Measurements from ENCODE around the gene MEIOB. TPM values are rescaled to one million over a fixed set of nuclear protein-coding genes. Genes with fewer than 3 reads are reported as not detected.

MEIOB gene
- polyA plus RNA-seq, 1 of the 3 experiments (the other 2 are of a cell fraction) = not detected

DNA sequence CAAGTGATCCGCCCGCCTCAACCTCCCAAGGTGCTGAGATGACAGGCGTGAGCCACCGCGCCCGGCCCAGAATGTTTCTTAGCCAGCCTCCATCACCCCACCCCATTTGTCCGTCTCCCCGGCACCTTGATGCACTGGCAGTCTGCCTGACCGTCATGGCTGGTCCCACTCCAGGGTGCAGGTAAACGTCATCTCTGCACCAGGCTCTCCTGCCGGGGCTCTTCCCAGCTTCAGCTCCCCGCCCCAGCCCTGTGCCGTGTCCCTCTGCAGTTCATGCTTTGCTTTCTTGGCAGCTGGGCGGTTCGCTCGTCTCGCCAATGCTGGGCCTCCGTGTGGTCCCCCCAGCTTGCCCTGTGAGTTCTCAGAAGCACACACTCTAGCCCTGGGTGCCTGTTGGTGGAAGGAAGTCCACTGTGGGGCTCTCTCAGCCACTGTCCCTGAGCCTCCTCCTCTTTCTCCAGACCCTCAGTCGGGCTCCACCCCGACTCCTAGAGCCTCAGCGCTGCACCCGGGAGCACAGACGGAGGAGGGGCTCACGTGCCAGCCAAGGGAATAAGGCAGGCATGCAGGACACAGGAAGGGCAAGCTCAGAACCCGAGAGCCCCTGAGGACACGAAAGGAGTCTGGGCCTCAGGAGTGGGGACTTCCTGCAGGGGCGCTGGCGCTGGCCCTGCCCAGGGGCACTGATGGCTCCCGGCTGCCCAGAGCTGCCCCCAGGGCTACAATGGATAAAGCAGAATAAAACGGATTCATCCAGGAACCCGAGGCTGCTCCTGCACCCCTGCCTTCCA lies 34.3 kb upstream of the MEIOB start:
- no peak overlapping the region for H3K9ac ChIP-seq
- no peaks in the 10 kb centered on the region for H3K79me2 ChIP-seq (ENCODE audit: insufficient read depth)
- H3K27ac ChIP-seq (ENCODE audit: low read depth in 2 of 2, low read length in 1 of 2) = no peak overlapping the region
- H2AFZ ChIP-seq (ENCODE audit: low read depth) = no peak overlapping the region
- H3K27me3 ChIP-seq (ENCODE audit: insufficient read depth) = no peaks in the 10 kb centered on the region
- no peaks in the 10 kb centered on the region for H3K9me3 ChIP-seq
- DNase-seq = peak; percentile 49
- no peaks in the 10 kb centered on the region for H3F3A ChIP-seq (replicated peaks; ENCODE audit: insufficient read depth)
- no peak overlapping the region for H3K4me2 ChIP-seq
- H4K20me1 ChIP-seq (ENCODE audit: insufficient read depth) = no peaks in the 10 kb centered on the region
- TF ChIP-seq MXI1 (IDR thresholded peaks at IDR 0.05; ENCODE audit: low read depth, low read length) (no peak), TCF12 (IDR thresholded peaks at IDR 0.05) (no peak), TAF1 (IDR thresholded peaks at IDR 0.05; ENCODE audit: borderline replicate concordance, low read depth, low read length) (no peak), CHD2 (IDR thresholded peaks at IDR 0.05; ENCODE audit: low read length, partially characterized antibody) (no peak), NFIC (IDR thresholded peaks at IDR 0.05; ENCODE audit: borderline replicate concordance) (no peak), GATA2 (CRISPR knock-in tag; IDR thresholded peaks at IDR 0.05) (no peak), FOXJ3 (CRISPR knock-in tag; IDR thresholded peaks at IDR 0.05) (no peak), SMC3 (IDR thresholded peaks at IDR 0.05; ENCODE audit: low read depth, low read length) (no peak)
- TF ChIP-seq, protein P1, sequence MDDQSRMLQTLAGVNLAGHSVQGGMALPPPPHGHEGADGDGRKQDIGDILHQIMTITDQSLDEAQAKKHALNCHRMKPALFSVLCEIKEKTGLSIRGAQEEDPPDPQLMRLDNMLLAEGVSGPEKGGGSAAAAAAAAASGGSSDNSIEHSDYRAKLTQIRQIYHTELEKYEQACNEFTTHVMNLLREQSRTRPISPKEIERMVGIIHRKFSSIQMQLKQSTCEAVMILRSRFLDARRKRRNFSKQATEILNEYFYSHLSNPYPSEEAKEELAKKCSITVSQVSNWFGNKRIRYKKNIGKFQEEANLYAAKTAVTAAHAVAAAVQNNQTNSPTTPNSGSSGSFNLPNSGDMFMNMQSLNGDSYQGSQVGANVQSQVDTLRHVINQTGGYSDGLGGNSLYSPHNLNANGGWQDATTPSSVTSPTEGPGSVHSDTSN (IDR thresholded peaks at IDR 0.05) = no peak
- TF ChIP-seq, protein P2, sequence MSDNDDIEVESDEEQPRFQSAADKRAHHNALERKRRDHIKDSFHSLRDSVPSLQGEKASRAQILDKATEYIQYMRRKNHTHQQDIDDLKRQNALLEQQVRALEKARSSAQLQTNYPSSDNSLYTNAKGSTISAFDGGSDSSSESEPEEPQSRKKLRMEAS (IDR thresholded peaks at IDR 0.05; ENCODE audit: low read depth) = no peak
- TF ChIP-seq, protein P3, sequence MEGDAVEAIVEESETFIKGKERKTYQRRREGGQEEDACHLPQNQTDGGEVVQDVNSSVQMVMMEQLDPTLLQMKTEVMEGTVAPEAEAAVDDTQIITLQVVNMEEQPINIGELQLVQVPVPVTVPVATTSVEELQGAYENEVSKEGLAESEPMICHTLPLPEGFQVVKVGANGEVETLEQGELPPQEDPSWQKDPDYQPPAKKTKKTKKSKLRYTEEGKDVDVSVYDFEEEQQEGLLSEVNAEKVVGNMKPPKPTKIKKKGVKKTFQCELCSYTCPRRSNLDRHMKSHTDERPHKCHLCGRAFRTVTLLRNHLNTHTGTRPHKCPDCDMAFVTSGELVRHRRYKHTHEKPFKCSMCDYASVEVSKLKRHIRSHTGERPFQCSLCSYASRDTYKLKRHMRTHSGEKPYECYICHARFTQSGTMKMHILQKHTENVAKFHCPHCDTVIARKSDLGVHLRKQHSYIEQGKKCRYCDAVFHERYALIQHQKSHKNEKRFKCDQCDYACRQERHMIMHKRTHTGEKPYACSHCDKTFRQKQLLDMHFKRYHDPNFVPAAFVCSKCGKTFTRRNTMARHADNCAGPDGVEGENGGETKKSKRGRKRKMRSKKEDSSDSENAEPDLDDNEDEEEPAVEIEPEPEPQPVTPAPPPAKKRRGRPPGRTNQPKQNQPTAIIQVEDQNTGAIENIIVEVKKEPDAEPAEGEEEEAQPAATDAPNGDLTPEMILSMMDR (IDR thresholded peaks at IDR 0.05) = no peak
- H3K36me3 ChIP-seq (replicated peaks in 1 of 2; ENCODE audit: control insufficient read depth in 1 of 2, insufficient read depth in 2 of 2, low read length in 1 of 2) = no peaks in the 10 kb centered on the region
- CTCF ChIA-PET = interaction anchor here (1.0 to 1.4 kb wide), 3 partner anchors 23 to 42 kb away, joined by 3 to 5 read pairs (median 3); no protein-coding TSS in a partner anchor
- POLR2A ChIA-PET = no interaction called here
- H3K4me3 ChIP-seq (ENCODE audit: low read depth in 2 of 2, low read length in 1 of 2) = no peak overlapping the region
- 78% methylated on average over 30 of the region's 31 CpGs for WGBS (ENCODE audit: low lambda C conversion rate)
- no peaks in the 10 kb centered on the region for H3K9me2 ChIP-seq
- H3K4me1 ChIP-seq (ENCODE audit: control insufficient read depth in 1 of 2, insufficient read depth in 2 of 2, low read depth in 1 of 2, low read length in 1 of 2) = peaks cover 0 to 22% of the 10 kb centered on the region in 2 experiments; a peak in 1 of 4 replicates

All from SK-N-SH (cell line).